Gastrocnemius medialis (tissue), 4 donors: ENCODE measurements around the gene ZG16. TPM values are rescaled to one million over a fixed set of nuclear protein-coding genes. Genes with fewer than 3 reads are reported as not detected.
"Not testable (repeated sequence)": the region's sequence is repeated elsewhere in the genome, so short reads cannot be mapped to it uniquely, and the experiment has no call there.

Experiments used
- ATAC-seq, 2 donors: fragments of 150-250 bp; one replicate each; pipeline ENCODE4 v1.9.1; 2016
- DNase-seq, 2 donors: peaks; one replicate each; pipeline ENCODE4 v3.0.0-alpha.2; 2019
- H3K27ac ChIP-seq, 4 donors: fragments of 200-600 bp; sonication (generic); 1 replicate in 1 of 4; 2 replicates in 3 of 4; pipeline ENCODE4 v1.5.1; 2016 to 2018; ENCODE audit warnings: mild to moderate bottlenecking in 2 of 4, moderate library complexity in 1 of 4
- H3K27me3 ChIP-seq, 3 donors: fragments of 200-600 bp; sonication (generic) in 2 of 3; 1 replicate in 1 of 3; 2 replicates in 2 of 3; pipeline versions ENCODE4 v1.5.1 to v1.6.0; 2016 to 2019; ENCODE audit warnings: mild to moderate bottlenecking in 1 of 3, moderate library complexity in 1 of 3
- H3K36me3 ChIP-seq, 2 donors: fragments of 200-600 bp; sonication (generic) in 1 of 2; one replicate each; pipeline ENCODE4 v1.5.1; 2017 to 2018
- H3K4me1 ChIP-seq, 2 donors: fragments of 200-600 bp; sonication (generic) in 1 of 2; one replicate each; pipeline ENCODE4 v1.5.1; 2016 to 2017; ENCODE audit warnings: mild to moderate bottlenecking in 2 of 2
- H3K4me3 ChIP-seq, 4 donors: fragments of 200-600 bp; sonication (generic) in 3 of 4; 1 replicate in 1 of 4; 2 replicates in 3 of 4; pipeline ENCODE4 v1.5.1; 2016 to 2019; ENCODE audit warnings: mild to moderate bottlenecking in 2 of 4
- H3K9me3 ChIP-seq, 3 donors: fragments of 200-600 bp; sonication (generic) in 2 of 3; 1 replicate in 1 of 3; 2 replicates in 2 of 3; pipeline ENCODE4 v1.5.1; 2016 to 2019
- CTCF ChIP-seq, 5 experiments: fragments of 450-650 bp in 3 of 5; fragments of 200-600 bp in 2 of 5; sonication (generic) in 2 of 5; IDR thresholded peaks in 4 of 5; conservative IDR thresholded peaks in 1 of 5; 1 replicate in 4 of 5; 2 replicates in 1 of 5; pipeline ENCODE4 v1.5.1; 2016 to 2019; ENCODE audit warnings: antibody characterized with exemption in 5 of 5, mild to moderate bottlenecking in 3 of 5, moderate library complexity in 3 of 5
- POLR2A ChIP-seq, 2 donors: fragments of 450-650 bp; IDR thresholded peaks; one replicate each; pipeline ENCODE4 v1.6.1; 2017; ENCODE audit warnings: antibody characterized with exemption in 2 of 2, mild to moderate bottlenecking in 2 of 2, moderate library complexity in 2 of 2
- in situ Hi-C, 4 donors: fragments of 200-750 bp; cut with MboI; loops; one replicate each; pipeline versions ENCODE4 v1.15.0 to v1.8.0; 2017; ENCODE audit warnings: low sequenced_read_pairs in 4 of 4
- intact Hi-C: fragments of 100-400 bp; cut with DNase I; formaldehyde crosslinking; loops from one replicate; pipeline ENCODE4 v1.15.1; 2023; ENCODE audit warnings: low total_unique reads
- total RNA-seq, 4 donors: library from RNA; depleted of rRNA; stranded (reverse); fragments of >200 nt; gene quantifications; one replicate each; pipeline versions ENCODE4 v1.1.0 to v1.2.3, GENCODE V29; 2016

Gene ZG16
- total RNA-seq, 4 donors from 2014 or later = 1.7 TPM; not detected in 3

GRCh38 chr16:29734786-29735185 lies 43.3 kb upstream of the ZG16 start:
- no peak overlapping the region for H3K4me3 ChIP-seq
- no peak overlapping the region for H3K27ac ChIP-seq
- DNase-seq (no peak), ATAC-seq (no peak)
- in situ Hi-C loops (loop anchor here in 1 of 4 donors (10.0 kb wide), 1 partner anchor 90 kb away; no protein-coding TSS in a partner anchor), intact Hi-C loops (no loop called here)
- no peaks in the 10 kb centered on the region for H3K9me3 ChIP-seq
- no peaks in the 10 kb centered on the region for H3K27me3 ChIP-seq
- no peaks in the 10 kb centered on the region for H3K36me3 ChIP-seq
- TF ChIP-seq CTCF (IDR thresholded peaks at IDR 0.05 in 4 of 5, conservative IDR thresholded peaks at IDR 0.05 in 1 of 5) (no peak), POLR2A (IDR thresholded peaks at IDR 0.05) (no peak)
- no peaks in the 10 kb centered on the region for H3K4me1 ChIP-seq

- no peaks in the 10 kb centered on the region for H3K36me3 ChIP-seq
- no peaks in the 10 kb centered on the region for H3K9me3 ChIP-seq
- DNase-seq (no peak), ATAC-seq (no peak)
- no peak overlapping the region for H3K4me3 ChIP-seq
- H3K27ac ChIP-seq = no peak overlapping the region
- H3K27me3 ChIP-seq = no peaks in the 10 kb centered on the region
- in situ Hi-C loops = loop anchor here in 1 of 4 donors (10.0 kb wide), 1 partner anchor 91 kb away; no protein-coding TSS in a partner anchor
- TF ChIP-seq CTCF (IDR thresholded peaks at IDR 0.05 in 4 of 5, conservative IDR thresholded peaks at IDR 0.05 in 1 of 5) = no peak
- TF ChIP-seq POLR2A (IDR thresholded peaks at IDR 0.05) = no peak
- intact Hi-C loops = no loop called here
- no peaks in the 10 kb centered on the region for H3K4me1 ChIP-seq
Measured at GRCh38 chr16:29736112-29736511, 41.9 kb upstream of the ZG16 start.

GRCh38 chr16:29736764-29737163 lies 41.3 kb upstream of the ZG16 start:
- Histone ChIP-seq H3K27ac (no peak overlapping the region), H3K27me3 (no peaks in the 10 kb centered on the region), H3K9me3 (no peaks in the 10 kb centered on the region), H3K36me3 (no peaks in the 10 kb centered on the region), H3K4me3 (no peak overlapping the region), H3K4me1 (no peaks in the 10 kb centered on the region)
- in situ Hi-C loops = loop anchor here in 1 of 4 donors (10.0 kb wide), 1 partner anchor 92 kb away; no protein-coding TSS in a partner anchor
- ATAC-seq (no peak), DNase-seq (no peak)
- intact Hi-C loops = no loop called here
- TF ChIP-seq CTCF (IDR thresholded peaks at IDR 0.05 in 4 of 5, conservative IDR thresholded peaks at IDR 0.05 in 1 of 5) (no peak), POLR2A (IDR thresholded peaks at IDR 0.05) (no peak)

GRCh38 chr16:29737713-29738112 lies 40.3 kb upstream of the ZG16 start:
- no peak overlapping the region for H3K27ac ChIP-seq
- in situ Hi-C loops (loop anchor here in 1 of 4 donors (10.0 kb wide), 1 partner anchor 93 kb away; no protein-coding TSS in a partner anchor), intact Hi-C loops (no loop called here)
- H3K4me1 ChIP-seq = no peaks in the 10 kb centered on the region
- no peak overlapping the region for H3K4me3 ChIP-seq
- TF ChIP-seq POLR2A (IDR thresholded peaks at IDR 0.05) = no peak
- H3K27me3 ChIP-seq = no peaks in the 10 kb centered on the region
- ATAC-seq = no peak
- H3K9me3 ChIP-seq = no peaks in the 10 kb centered on the region
- no peak for DNase-seq
- H3K36me3 ChIP-seq = no peaks in the 10 kb centered on the region

GRCh38 chr16:29738514-29738913 lies 39.5 kb upstream of the ZG16 start:
- H3K27me3 ChIP-seq = no peaks in the 10 kb centered on the region
- intact Hi-C loops (no loop called here), in situ Hi-C loops (loop anchor here in 1 of 4 donors (10.0 kb wide), 1 partner anchor 94 kb away; no protein-coding TSS in a partner anchor)
- no peaks in the 10 kb centered on the region for H3K4me1 ChIP-seq
- no peak for TF ChIP-seq POLR2A (IDR thresholded peaks at IDR 0.05)
- no peak for TF ChIP-seq CTCF (IDR thresholded peaks at IDR 0.05 in 4 of 5, conservative IDR thresholded peaks at IDR 0.05 in 1 of 5)
- H3K27ac ChIP-seq = no peak overlapping the region
- H3K36me3 ChIP-seq = no peaks in the 10 kb centered on the region
- ATAC-seq (no peak), DNase-seq (no peak)
- H3K4me3 ChIP-seq = no peak overlapping the region
- no peaks in the 10 kb centered on the region for H3K9me3 ChIP-seq

- DNase-seq, H3K4me1 ChIP-seq, intact Hi-C loops, H3K4me3 ChIP-seq, H3K27me3 ChIP-seq, H3K27ac ChIP-seq, H3K36me3 ChIP-seq, ATAC-seq, H3K9me3 ChIP-seq: not testable (repeated sequence)
- in situ Hi-C loops = loop anchor here in 1 of 4 donors (10.0 kb wide), 1 partner anchor 95 kb away; no protein-coding TSS in a partner anchor
Measured at GRCh38 chr16:29739927-29740629, 38.0 kb upstream of the ZG16 start.

- H3K36me3 ChIP-seq, H3K4me3 ChIP-seq, in situ Hi-C loops, H3K4me1 ChIP-seq, ATAC-seq, DNase-seq, H3K9me3 ChIP-seq, H3K27ac ChIP-seq, H3K27me3 ChIP-seq, intact Hi-C loops: not testable (repeated sequence)
Measured at GRCh38 chr16:29740630-29741015, 37.4 kb upstream of the ZG16 start.
